Measurements from ENCODE around the gene ZNRF3. TPM values are rescaled to one million over a fixed set of nuclear protein-coding genes. Genes with fewer than 3 reads are reported as not detected.
A peak's percentile ranks its signal among the peaks of the same experiment; 100 is the strongest.
"Not testable (repeated sequence)": the region's sequence is repeated elsewhere in the genome, so short reads cannot be mapped to it uniquely, and the experiment has no call there.

ZNRF3 gene
- total RNA-seq, 1 donor from 2014 or later, result 2.6 TPM

DNA sequence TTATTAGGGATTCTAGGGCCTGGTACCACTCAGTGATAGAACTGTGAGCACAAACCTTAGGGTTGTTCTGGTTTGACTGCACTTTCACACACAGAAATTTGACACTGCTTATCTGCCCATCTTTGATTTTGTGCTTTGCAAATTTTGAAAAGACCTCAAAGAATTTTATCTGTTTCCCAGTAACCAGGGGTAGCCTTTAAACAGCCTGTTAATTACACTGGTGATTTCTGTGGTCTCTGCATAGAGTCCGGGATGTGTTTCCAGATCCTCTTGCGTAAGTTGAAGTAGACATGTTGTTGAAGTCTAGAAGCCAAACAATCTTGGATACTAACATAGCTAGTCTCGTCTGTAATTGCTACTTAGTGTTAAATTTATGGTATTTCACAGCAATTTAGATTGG lies 103.0 kb downstream of the ZNRF3 start:
- DNase-seq, result no peak

GRCh38 chr22:28988457-28988856 lies 105.1 kb downstream of the ZNRF3 start:
- no peak for DNase-seq

DNA sequence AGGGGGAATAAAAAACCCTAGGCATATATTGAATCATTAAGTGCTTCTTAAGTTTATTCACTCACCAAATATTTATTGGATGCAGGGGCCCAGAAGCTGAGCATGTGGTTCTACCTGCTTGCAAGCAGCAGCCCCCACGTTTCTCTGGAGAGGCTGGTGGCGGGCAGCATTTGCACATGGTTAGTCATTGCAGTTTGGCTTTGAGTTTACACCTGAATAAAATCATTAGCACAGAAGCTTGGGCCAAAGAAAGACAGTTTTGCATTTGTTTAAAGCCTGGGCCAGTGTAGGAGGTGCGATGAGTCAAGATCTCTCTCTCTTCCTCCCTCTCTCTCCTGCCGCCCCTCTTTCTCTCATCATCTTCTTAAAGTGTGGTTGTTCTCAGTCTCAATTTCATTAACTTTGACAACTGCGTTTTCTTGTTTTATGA lies 105.7 kb downstream of the ZNRF3 start:
- DNase-seq, result no peak

GRCh38 chr22:28989484-28989883 lies 106.1 kb downstream of the ZNRF3 start:
- DNase-seq, result no peak

GRCh38 chr22:28989912-28990311 lies 106.5 kb downstream of the ZNRF3 start:
- no peak for DNase-seq

- DNase-seq, result no peak
Measured at GRCh38 chr22:28992565-28993356, 109.4 kb downstream of the ZNRF3 start.

DNA sequence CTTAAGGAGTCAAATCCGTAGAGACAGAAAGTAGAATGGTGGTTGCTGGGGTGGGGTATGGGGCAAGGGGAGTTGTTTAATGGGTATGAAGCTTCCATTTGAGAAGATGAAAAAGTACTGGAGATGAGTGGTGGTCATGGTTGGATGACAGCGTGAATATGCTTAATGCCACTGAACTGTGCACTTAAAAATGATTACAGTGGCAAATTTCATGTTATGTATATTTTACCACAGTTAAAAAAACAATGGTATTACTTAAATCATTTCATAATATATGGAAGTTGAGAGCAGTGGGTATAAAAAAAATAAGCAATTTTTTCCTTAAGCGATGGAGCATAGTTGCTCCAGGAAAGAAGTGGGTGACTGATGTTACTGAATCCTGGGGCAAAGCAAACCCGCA lies 111.2 kb downstream of the ZNRF3 start:
- no peak for DNase-seq

DNA sequence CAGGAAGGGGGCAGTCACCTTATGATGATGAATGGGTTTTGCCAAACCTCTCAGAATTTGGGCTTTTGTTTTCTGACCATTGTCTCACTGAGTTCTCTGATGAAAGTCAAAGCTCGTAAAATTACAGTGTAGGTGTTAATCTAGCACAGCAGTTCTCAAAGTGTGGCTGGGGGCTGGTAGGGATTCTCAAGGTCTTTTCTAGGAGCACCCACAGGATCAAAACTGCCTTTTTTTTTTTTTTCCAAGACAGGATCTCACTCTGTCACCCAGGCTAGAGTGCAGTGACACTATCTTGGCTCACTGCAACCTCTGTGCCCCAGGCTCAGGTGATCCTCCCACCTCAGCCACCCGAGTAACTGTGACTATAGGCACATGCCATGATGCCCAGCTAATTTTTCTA lies 112.2 kb downstream of the ZNRF3 start:
- DNase-seq, result no peak

DNA sequence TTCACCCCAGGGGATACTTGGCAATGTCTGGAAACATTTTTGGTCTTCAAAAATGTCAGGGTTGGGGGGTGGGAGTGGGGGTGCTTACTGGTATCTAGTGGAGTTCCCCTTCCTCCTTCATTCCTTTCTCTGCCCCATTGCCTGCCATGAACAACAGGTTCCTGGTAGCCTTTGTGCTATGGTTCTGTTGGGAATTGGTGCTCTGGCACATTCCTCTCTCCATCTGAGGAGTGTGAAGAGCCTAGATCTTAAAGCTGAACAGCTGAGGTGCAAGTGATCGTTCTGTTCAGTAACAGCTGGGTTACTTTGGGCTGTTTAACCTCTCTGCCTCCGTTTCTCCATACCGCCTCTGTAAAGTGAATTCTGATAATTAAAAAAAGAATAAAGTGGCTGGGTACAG lies 114.0 kb downstream of the ZNRF3 start:
- no peak for DNase-seq

GRCh38 chr22:28998681-28999080 lies 115.3 kb downstream of the ZNRF3 start:
- no peak for DNase-seq

DNA sequence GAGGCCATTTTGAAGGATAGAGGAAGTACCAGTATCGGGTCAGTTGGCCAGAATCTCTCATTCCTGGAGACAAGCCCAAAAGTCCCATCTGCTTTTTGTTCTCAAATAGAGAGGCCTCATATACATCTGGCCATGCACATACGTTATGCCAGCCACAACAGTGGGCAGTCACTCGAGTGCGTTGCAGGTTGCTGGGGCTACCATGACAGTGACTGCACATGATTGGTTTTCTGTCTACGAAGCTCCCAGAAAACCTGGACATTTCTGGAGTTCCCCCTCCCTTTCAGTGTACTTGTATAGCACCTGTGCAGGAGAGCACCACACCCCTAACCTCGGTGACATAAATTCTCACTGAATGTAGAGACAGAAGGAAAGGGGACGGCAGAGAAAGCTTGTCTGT lies 116.1 kb downstream of the ZNRF3 start:
- no peak for DNase-seq

DNA sequence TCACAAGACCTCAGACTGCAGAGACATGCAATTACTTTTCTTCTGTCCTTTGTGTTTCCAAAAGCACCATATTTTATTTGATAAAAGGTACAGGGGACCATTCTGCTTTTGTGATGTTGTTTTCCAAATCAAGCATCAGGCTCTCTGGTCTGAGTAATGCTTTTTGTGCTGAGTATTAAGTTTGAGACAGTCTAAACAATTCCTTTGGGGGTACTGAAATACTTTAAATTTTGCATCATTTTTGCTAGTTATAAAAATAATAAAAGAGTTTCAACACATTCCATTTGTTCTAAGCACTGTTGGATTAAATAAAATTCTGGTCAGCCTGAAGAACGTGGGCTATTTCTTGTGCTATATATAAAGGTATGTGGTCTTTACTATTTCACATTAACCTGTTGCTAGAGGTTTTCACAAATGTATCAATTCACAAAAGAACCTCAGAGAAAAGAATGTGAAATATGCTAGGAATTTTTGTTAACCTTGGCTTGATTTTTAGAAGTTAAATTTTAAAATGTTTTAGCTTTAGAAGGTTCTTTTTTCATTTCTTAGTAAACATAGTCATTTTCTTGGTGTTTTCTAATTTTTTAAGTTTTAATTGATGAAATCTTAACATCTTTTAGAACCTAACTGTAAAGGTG lies 116.7 kb downstream of the ZNRF3 start:
- no peak for DNase-seq

DNA sequence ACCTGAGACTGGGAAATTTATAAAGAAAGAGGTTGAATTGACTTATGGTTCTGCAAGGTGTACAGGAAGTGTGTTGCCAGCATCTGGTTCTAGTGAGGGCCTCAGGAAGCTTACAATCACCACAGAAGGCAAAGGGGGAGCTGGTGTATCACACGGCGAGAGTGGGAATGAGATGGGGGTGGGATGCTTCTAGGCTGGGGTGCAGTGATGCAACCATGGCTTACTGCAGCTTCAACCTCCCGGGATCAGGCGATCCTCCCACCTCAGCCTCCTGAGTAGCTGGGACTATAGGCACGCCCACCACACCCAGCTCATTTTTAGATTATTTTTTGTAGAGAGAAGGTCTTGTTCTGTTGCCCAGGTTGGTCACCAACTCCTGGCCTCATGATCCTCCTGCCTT lies 117.3 kb downstream of the ZNRF3 start:
- no peak for DNase-seq

DNA sequence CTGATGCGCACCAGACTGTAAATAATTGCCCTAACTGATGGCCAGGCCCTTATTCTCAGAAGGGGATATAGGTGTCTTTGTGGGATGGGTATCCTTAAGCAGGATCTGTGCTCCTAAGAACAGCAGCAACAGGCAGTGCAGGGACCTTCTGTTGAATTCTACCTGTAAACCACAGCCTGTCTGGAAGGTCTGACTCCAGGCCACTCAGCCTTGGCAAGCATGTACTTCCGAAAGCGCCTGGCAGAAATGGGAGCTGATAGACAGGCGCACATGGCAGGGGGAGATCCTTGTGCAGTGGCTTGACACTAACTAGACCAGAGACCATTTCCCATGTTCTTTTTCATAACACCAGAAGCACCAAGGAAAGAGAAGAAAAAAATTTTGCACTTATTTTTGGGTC lies 119.2 kb downstream of the ZNRF3 start:
- no peak for DNase-seq

GRCh38 chr22:29003552-29003951 lies 120.2 kb downstream of the ZNRF3 start:
- no peak for DNase-seq

DNA sequence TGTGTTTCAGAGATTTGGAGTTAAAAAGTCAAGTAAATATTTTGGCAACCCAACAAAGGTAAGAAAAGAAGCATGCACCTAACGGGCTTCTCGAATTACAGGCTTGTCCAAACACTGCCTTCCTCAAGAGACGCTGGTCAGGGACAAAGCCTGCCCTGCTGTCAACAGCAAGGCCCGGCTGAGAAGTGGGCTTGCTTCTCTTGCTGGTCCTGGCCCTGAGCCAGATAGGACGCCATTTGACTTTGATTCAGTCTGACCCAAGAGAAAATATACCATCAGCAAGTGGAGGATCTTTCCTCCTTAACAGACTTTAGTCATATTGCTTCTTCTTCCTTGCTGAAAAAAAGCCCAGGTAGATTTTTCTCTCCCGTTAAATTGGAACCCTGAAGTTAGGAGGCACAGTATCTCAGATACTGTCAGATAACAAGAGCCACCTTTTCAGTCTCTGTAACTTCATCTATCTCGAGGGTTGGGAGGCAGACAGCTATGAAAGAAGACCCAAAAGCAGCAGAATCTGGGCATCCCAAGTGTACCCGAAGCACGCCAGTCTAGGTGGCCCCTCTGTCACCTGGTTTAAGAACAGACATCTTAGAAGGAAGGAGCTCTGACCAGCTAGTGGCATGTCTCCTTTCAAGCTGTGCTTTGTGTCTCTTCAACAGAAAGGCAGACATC lies 120.7 kb downstream of the ZNRF3 start:
- no peak for DNase-seq

DNA sequence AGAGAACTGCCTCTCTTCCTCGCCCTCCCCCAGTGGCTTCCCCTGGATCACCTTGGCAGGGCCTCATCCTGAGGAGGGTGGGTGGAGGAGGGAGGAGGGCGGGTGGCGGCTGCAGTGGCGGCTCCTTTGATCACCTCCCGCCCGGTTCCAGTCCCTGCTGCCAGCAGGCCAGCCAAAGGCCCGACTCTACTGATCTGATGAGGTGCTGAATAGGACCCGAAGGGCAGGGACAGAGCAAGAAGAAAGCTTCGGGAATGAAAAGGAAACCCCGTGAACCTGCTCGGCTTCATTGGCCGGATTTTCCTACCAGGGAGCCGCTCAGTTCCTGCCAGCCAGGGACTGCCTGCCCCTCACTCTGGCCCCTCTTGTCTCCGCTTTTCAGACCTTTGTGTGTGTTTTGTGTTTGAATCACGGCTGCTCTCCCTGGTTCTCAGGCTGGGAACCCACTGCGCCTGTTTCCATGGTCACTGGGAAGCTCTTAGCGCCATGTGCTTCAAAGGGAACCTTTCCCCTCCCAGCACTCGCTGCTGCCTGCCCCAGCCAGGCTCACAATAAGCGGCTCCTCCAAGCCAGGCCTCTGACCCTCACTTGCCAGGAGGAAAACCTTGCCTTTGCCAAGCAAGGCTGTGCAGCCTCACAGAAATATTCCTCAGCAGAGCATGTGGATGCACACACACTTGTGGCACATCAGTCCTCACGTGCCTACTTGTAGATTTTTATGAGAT lies 121.4 kb downstream of the ZNRF3 start:
- DNase-seq, result peak; percentile 36

- DNase-seq, result not testable (repeated sequence)
Measured at GRCh38 chr22:29005754-29006153, 122.4 kb downstream of the ZNRF3 start.

DNA sequence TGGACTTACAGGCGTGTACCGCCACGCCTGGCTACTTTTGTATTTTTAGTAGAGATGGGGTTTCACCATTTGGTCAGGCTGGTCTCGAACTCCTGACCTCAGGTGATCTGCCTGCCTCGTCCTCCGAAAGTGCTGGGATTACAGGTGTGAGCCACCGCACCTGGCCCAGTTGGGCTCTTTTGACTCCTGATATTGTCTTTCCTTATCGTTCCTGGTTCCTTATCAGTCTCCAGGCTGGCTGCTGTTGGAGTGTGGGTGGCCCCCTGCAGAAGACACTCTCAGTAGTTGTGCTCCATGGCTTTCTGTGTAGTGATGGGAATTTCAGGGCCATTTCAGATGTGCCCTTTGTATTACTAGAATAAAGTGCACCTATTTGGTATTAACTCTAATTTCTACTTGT lies 123.0 kb downstream of the ZNRF3 start:
- DNase-seq, result no peak

DNA sequence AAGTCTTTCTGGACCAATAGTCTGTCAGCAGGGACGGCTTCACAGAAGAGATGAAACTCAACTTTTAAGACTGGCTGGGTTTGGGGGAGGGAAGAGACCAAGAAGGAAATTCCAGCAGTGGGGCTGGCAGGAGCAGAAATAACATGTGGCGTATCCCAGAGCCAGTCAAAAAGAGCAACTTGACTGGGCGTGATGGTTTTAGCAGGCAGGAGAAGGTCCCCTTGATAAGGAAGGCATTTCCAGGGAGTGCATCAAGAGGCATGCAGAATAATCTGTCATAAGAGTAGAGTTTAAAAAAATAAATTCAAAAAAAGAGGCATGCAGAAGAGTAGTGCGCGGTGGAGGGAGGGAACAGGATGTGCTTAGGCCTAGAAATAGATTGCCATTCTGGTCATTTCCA lies 125.8 kb downstream of the ZNRF3 start:
- DNase-seq, result no peak

DNA sequence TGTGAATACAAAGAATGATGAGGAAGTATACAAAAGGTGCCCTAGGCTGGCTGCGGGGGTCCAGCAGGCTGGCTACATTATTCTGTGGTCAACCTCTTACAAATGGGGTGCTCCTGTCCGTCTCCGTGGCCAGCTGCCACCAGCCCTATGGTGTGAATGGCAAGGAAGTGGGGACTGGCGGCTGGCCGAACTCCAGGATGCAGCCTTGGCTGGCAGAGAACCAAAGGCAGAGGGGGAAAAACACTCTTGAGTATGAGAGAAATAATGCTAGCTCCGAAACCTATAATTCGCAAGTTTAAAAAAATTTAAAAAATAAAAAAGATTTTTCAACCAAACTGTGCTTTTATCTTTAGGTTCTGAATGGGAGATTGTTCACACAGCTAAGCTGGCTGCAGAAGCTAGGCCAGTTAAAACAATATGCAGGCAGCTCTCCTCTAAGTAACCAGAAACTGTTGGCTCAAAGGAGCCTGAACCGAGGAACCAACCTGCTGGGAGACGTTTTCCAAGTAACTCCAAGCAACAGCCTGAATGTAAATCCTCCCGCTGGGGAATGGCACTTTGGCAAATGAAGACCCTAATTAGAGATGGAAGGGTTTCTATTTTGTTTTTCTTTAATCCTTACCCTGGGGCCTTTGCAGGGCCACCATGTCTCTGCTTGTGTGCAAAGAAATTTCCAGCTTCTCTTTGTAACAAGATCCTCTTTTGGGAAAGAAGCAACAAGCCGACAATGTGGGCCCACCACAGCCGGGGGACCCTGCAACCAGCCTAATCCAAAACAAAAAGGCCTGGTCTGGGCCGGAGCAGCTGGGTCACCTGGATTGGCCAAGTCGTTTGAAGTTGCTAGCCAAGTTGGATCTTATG lies 128.1 kb downstream of the ZNRF3 start:
- DNase-seq, result no peak

DNA sequence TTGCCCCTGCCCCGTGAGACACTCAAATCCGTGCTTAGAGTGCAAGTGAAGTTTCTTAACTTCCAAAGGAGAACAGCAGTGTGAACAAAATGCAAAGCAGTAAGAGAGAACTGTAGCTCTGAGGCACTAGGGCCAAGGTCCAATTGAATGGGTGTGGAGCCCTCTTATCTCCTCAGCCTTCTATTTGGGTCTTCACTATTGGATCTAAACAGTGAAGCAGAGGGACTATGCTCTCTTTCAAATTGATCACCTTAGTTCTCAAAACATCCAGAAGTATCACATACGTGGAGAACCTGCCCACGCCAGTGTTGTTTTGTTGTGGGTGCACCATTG lies 128.7 kb downstream of the ZNRF3 start:
- DNase-seq, result no peak
